ENCODE data around the gene PPP3CA. TPM values are rescaled to one million over a fixed set of nuclear protein-coding genes. Genes with fewer than 3 reads are reported as not detected.

Gene PPP3CA
- polyA plus RNA-seq, 1 donor from 2014 or later, result 18.0 TPM

GRCh38 chr4:101315041-101315440 is 32.3 kb downstream of the PPP3CA start:
- Mint-ChIP-seq H3K4me1 (peaks cover 21 to 48% (median 36%) of the 10 kb centered on the region in 3 donors), H3K27ac (no peak overlapping the region), H3K9me3 (peaks cover 0 to 5% (median 5%) of the 10 kb centered on the region in 3 donors)

DNA sequence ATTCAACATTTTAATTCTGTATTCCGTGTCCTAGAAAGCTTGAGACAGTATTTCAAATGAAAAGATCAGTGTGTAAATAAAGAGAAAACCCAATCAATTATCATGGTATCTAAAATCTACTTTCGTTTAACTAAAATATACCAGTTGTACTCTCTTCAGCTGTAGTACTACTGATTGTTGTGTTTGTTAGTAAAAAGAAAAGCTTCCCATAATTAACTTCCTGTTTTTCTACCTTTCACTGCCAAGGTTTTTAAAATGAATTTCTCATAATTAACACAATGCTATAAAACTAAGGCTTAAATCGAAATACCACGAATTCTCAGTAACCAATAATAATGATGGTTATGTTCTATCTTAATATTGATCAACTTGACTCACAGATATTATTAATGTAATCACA is 37.4 kb downstream of the PPP3CA start:
- Mint-ChIP-seq H3K9me3 (no peaks in the 10 kb centered on the region), H3K36me3 (peaks cover 2% of the 10 kb centered on the region), H3K4me3 (peak overlapping the region in 2 of 4 donors; percentile 74 to 76), H3K27ac (peak overlapping the region in 1 of 3 donors; percentile 50), H3K4me1 (peaks cover 51 to 53% (median 52%) of the 10 kb centered on the region in 3 donors), H3K27me3 (peaks cover 3% of the 10 kb centered on the region)

More at GRCh38 chr4:101315041-101315440, 32.3 kb downstream of the PPP3CA start:
- Mint-ChIP-seq H3K4me3 (no peak overlapping the region), H3K27me3 (no peaks in the 10 kb centered on the region), H3K36me3 (peaks cover 2% of the 10 kb centered on the region)

- Mint-ChIP-seq H3K27me3 (peaks cover 3% of the 10 kb centered on the region), H3K9me3 (no peaks in the 10 kb centered on the region), H3K4me3 (peak overlapping the region in 1 of 4 donors; percentile 17), H3K4me1 (peaks cover 51 to 55% (median 51%) of the 10 kb centered on the region in 3 donors), H3K27ac (no peak overlapping the region), H3K36me3 (peaks cover under 1% of the 10 kb centered on the region)
Observed at GRCh38 chr4:101307899-101308298, 39.4 kb downstream of the PPP3CA start.

DNA sequence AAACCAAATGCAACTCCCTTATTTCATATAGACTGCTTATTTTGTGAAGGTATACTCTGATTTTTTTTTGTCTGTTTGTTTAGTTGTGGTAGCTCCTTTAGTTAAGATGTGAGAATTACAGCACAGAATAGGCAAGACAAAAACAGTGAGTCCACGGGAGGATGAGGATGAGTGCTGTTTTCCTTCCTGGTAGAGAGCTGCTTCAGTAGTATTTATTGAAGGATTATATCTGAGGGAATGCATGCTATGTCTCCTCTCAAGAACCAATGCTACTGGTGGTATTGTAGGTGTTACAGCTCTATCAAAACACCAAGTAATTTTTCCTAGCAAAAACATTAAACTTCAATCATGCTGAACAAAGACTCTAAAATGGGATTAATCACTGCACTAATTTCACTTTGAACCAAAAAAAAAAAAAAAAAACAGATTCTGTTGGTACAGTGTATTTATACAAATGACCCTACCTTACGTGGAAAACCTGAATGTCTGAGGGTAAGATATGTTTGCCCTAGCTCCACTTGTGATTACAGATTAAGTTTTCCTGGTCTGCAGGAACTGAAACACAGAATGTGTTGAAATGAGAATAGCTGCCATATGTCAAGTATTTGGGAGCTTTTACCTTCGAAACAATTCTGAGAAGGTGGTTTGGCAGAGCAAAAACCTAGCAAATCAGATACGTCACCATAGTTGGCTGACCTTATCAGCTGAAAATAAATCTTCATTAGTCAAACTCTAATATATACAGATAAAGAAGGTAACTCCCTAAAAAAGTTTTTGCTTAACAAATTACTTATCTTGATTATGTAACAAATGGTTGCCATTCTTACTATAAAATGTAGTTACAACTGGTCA is 40.3 kb downstream of the PPP3CA start:
- Mint-ChIP-seq H3K9me3 (no peaks in the 10 kb centered on the region), H3K36me3 (peaks cover 1% of the 10 kb centered on the region), H3K4me3 (peak overlapping the region in 3 of 4 donors; percentile 23 to 82 (median 67)), H3K4me1 (peaks cover 47 to 55% (median 53%) of the 10 kb centered on the region in 3 donors), H3K27me3 (peaks cover 3% of the 10 kb centered on the region), H3K27ac (peak overlapping the region in 1 of 3 donors; percentile 65)

- Mint-ChIP-seq H3K27ac (peak overlapping the region in 1 of 3 donors; percentile 65), H3K9me3 (no peaks in the 10 kb centered on the region), H3K4me3 (peak overlapping the region in 3 of 4 donors; percentile 23 to 82 (median 67)), H3K27me3 (peaks cover 3% of the 10 kb centered on the region), H3K4me1 (peaks cover 43 to 49% (median 48%) of the 10 kb centered on the region in 3 donors), H3K36me3 (peaks cover 1% of the 10 kb centered on the region)
Observed at GRCh38 chr4:101306225-101306624, 41.1 kb downstream of the PPP3CA start.

GRCh38 chr4:101304916-101305315 is 42.4 kb downstream of the PPP3CA start:
- Mint-ChIP-seq H3K4me1 (peaks cover 38 to 51% (median 41%) of the 10 kb centered on the region in 3 donors), H3K36me3 (peaks cover 1% of the 10 kb centered on the region), H3K27me3 (peaks cover 3% of the 10 kb centered on the region), H3K27ac (no peak overlapping the region), H3K4me3 (no peak overlapping the region), H3K9me3 (no peaks in the 10 kb centered on the region)

GRCh38 chr4:101299899-101300540 is 47.3 kb downstream of the PPP3CA start:
- peaks cover 1% of the 10 kb centered on the region for H3K36me3 Mint-ChIP-seq
- no peaks in the 10 kb centered on the region for H3K27me3 Mint-ChIP-seq
- no peak overlapping the region for H3K27ac Mint-ChIP-seq
- peaks cover 15 to 26% (median 20%) of the 10 kb centered on the region in 3 donors for H3K4me1 Mint-ChIP-seq
- H3K9me3 Mint-ChIP-seq, result no peaks in the 10 kb centered on the region
- no peak overlapping the region for H3K4me3 Mint-ChIP-seq

- Mint-ChIP-seq H3K36me3 (peaks cover 1% of the 10 kb centered on the region), H3K9me3 (no peaks in the 10 kb centered on the region)
Observed at GRCh38 chr4:101299021-101299420, 48.3 kb downstream of the PPP3CA start.

DNA sequence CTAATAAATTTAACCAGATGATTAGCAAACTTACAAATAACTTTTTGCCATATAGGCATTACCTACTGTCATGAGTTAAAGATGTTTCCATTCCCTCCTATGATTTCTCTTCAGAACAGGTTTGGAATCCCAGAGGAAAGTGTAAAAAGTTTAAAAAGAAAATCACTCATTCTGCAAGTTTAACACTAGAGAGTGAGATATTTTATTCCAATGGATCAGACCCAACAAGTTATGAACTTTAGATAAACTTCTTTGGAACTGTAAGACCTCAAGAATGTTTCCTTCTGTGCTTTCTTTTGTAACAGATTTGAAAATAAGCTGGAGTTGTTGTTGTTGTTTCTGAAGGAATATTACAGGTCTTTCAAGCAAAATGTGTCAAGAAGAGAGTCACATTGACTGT is 51.6 kb downstream of the PPP3CA start:
- peaks cover 16 to 39% (median 35%) of the 10 kb centered on the region in 3 donors for H3K4me1 Mint-ChIP-seq
- peak overlapping the region in 1 of 3 donors; percentile 16 for H3K27ac Mint-ChIP-seq
- no peaks in the 10 kb centered on the region for H3K27me3 Mint-ChIP-seq
- H3K36me3 Mint-ChIP-seq, result no peaks in the 10 kb centered on the region
- no peaks in the 10 kb centered on the region for H3K9me3 Mint-ChIP-seq
- H3K4me3 Mint-ChIP-seq, result no peak overlapping the region

More at GRCh38 chr4:101299021-101299420, 48.3 kb downstream of the PPP3CA start:
- H3K4me1 Mint-ChIP-seq, result peaks cover 12 to 24% (median 18%) of the 10 kb centered on the region in 3 donors
- H3K4me3 Mint-ChIP-seq, result no peak overlapping the region
- no peak overlapping the region for H3K27ac Mint-ChIP-seq
- H3K27me3 Mint-ChIP-seq, result no peaks in the 10 kb centered on the region

- H3K27ac Mint-ChIP-seq, result no peak overlapping the region
Observed at GRCh38 chr4:101294597-101294996, 52.7 kb downstream of the PPP3CA start.

DNA sequence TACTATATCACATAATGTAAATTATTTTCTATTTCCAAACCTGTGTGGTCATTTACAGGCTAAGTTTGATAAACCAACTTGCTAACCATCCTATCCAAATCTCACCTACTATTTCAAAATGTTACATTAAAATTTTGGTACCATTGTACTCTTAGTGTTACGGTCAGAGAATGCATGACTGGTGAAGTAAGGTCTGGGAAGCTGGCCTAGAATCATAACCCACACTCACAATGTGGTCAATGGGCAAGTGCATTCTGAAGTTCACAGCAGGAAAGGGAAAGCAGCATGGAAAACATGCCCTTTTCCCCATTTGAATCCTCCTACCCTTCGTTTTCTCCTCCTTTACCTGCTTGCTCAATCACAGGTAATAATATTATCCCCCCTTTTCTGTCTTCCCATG is 54.4 kb downstream of the PPP3CA start:
- H3K36me3 Mint-ChIP-seq, result no peaks in the 10 kb centered on the region
- peaks cover 31 to 54% (median 49%) of the 10 kb centered on the region in 3 donors for H3K4me1 Mint-ChIP-seq
- H3K4me3 Mint-ChIP-seq, result no peak overlapping the region
- no peaks in the 10 kb centered on the region for H3K27me3 Mint-ChIP-seq
- H3K27ac Mint-ChIP-seq, result no peak overlapping the region
- H3K9me3 Mint-ChIP-seq, result no peaks in the 10 kb centered on the region

More at GRCh38 chr4:101294597-101294996, 52.7 kb downstream of the PPP3CA start:
- H3K27me3 Mint-ChIP-seq, result no peaks in the 10 kb centered on the region
- H3K36me3 Mint-ChIP-seq, result no peaks in the 10 kb centered on the region
- no peak overlapping the region for H3K4me3 Mint-ChIP-seq
- peaks cover 24 to 48% (median 41%) of the 10 kb centered on the region in 3 donors for H3K4me1 Mint-ChIP-seq
- no peaks in the 10 kb centered on the region for H3K9me3 Mint-ChIP-seq

DNA sequence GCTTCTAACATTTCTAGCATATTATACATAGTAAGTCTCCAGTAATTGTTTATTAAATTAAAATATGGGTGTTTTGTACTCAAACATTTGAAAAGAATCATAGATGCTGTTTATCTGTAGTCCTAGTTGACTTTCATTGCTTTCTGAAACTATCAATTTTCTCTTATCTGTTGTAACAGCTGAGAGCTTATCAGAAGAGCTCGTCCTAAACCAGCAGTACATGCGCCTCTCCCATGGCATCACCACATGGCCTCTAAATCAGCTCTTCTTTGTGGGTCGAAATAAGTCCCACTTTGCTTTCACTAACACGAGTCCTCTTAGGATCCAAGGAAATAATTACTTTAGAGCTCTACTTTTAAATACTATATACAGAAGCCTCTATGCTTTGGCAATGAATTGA is 55.1 kb downstream of the PPP3CA start:
- H3K27ac Mint-ChIP-seq, result peak overlapping the region in 1 of 3 donors; percentile 48
- H3K4me3 Mint-ChIP-seq, result no peak overlapping the region

DNA sequence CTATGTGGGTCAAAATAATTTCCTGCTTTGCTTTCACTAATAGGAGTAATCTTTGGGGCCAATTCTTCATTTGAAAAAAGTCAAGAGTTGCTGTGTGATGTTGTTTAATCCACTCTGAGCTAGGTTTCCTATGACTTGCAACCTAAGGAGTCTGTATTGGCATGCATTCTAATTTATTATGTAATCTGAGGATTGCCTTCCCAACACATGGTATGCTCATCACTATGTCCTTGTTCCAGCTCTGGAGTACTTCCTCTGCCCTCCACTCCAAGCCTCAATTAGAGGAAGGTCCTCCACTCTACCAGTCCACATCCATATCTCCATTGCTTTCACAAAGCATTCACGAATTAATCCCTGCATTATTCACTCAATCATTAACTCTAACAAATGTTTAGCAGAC is 56.1 kb downstream of the PPP3CA start:
- peak overlapping the region in 1 of 4 donors; percentile 48 for H3K4me3 Mint-ChIP-seq
- no peaks in the 10 kb centered on the region for H3K36me3 Mint-ChIP-seq
- no peaks in the 10 kb centered on the region for H3K27me3 Mint-ChIP-seq
- H3K27ac Mint-ChIP-seq, result no peak overlapping the region
- no peaks in the 10 kb centered on the region for H3K9me3 Mint-ChIP-seq
- H3K4me1 Mint-ChIP-seq, result peaks cover 35 to 55% (median 55%) of the 10 kb centered on the region in 3 donors

More for the DNA sequence above, 55.1 kb downstream of the PPP3CA start:
- Mint-ChIP-seq H3K36me3 (no peaks in the 10 kb centered on the region), H3K4me1 (peaks cover 34 to 57% (median 54%) of the 10 kb centered on the region in 3 donors), H3K27me3 (no peaks in the 10 kb centered on the region), H3K9me3 (no peaks in the 10 kb centered on the region)

DNA sequence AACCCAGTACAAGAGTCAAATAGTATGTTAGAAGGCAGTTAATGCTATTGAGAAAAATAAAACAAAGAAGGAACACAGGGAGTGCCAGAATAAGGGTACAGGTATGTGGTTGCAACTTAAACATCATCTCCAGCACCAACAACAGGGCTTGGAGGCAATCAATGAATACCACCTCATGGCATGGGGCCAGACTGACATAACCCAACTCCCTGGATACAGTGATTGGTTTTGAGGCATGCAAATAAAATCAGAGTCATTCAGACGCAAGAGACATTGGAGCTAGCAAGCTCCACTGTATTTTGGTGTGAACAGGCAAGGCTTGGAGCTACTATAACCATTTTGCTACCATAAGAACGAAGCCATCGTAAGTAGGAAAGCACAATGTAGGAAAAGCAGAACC is 56.7 kb downstream of the PPP3CA start:
- peaks cover 40 to 59% (median 55%) of the 10 kb centered on the region in 3 donors for H3K4me1 Mint-ChIP-seq

GRCh38 chr4:101289306-101289705 is 58.0 kb downstream of the PPP3CA start:
- no peaks in the 10 kb centered on the region for H3K9me3 Mint-ChIP-seq
- no peak overlapping the region for H3K27ac Mint-ChIP-seq
- no peaks in the 10 kb centered on the region for H3K27me3 Mint-ChIP-seq
- peaks cover 50 to 67% (median 61%) of the 10 kb centered on the region in 3 donors for H3K4me1 Mint-ChIP-seq
- H3K4me3 Mint-ChIP-seq, result peak overlapping the region in 1 of 4 donors; percentile 15
- H3K36me3 Mint-ChIP-seq, result no peaks in the 10 kb centered on the region

More for the DNA sequence above, 56.7 kb downstream of the PPP3CA start:
- no peak overlapping the region for H3K4me3 Mint-ChIP-seq
- no peaks in the 10 kb centered on the region for H3K36me3 Mint-ChIP-seq
- no peaks in the 10 kb centered on the region for H3K9me3 Mint-ChIP-seq
- peak overlapping the region in 2 of 3 donors; percentile 3 to 58 for H3K27ac Mint-ChIP-seq
- H3K27me3 Mint-ChIP-seq, result no peaks in the 10 kb centered on the region

Measured in IgD-negative memory B cell (primary cell).